ENCODE data around the gene PRR16.

DNA sequence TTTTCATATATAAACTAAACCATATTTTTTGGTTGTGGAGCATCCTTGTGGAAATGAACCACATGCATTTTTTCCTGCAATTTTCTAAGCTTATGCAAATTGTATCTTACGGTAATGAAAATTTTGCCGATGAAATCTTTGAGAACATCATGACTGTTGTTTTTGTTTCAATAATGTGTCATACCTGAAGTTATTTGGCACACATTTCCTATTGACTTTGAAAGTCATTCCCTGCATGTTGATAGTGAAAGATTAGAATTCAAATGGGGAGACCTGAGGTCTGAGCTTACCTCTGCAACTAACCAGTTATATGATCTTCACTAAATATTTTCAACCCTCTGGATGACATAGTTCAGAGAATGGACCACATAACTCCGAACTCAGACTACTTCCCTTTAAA lies 88.5 kb downstream of the PRR16 start:
- TF ChIP-seq, protein P1, sequence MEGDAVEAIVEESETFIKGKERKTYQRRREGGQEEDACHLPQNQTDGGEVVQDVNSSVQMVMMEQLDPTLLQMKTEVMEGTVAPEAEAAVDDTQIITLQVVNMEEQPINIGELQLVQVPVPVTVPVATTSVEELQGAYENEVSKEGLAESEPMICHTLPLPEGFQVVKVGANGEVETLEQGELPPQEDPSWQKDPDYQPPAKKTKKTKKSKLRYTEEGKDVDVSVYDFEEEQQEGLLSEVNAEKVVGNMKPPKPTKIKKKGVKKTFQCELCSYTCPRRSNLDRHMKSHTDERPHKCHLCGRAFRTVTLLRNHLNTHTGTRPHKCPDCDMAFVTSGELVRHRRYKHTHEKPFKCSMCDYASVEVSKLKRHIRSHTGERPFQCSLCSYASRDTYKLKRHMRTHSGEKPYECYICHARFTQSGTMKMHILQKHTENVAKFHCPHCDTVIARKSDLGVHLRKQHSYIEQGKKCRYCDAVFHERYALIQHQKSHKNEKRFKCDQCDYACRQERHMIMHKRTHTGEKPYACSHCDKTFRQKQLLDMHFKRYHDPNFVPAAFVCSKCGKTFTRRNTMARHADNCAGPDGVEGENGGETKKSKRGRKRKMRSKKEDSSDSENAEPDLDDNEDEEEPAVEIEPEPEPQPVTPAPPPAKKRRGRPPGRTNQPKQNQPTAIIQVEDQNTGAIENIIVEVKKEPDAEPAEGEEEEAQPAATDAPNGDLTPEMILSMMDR (IDR thresholded peaks at IDR 0.05): no peak
- TF ChIP-seq, protein P2, sequence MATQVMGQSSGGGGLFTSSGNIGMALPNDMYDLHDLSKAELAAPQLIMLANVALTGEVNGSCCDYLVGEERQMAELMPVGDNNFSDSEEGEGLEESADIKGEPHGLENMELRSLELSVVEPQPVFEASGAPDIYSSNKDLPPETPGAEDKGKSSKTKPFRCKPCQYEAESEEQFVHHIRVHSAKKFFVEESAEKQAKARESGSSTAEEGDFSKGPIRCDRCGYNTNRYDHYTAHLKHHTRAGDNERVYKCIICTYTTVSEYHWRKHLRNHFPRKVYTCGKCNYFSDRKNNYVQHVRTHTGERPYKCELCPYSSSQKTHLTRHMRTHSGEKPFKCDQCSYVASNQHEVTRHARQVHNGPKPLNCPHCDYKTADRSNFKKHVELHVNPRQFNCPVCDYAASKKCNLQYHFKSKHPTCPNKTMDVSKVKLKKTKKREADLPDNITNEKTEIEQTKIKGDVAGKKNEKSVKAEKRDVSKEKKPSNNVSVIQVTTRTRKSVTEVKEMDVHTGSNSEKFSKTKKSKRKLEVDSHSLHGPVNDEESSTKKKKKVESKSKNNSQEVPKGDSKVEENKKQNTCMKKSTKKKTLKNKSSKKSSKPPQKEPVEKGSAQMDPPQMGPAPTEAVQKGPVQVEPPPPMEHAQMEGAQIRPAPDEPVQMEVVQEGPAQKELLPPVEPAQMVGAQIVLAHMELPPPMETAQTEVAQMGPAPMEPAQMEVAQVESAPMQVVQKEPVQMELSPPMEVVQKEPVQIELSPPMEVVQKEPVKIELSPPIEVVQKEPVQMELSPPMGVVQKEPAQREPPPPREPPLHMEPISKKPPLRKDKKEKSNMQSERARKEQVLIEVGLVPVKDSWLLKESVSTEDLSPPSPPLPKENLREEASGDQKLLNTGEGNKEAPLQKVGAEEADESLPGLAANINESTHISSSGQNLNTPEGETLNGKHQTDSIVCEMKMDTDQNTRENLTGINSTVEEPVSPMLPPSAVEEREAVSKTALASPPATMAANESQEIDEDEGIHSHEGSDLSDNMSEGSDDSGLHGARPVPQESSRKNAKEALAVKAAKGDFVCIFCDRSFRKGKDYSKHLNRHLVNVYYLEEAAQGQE (IDR thresholded peaks at IDR 0.05; ENCODE audit: insufficient read depth in 1 of 2, low read depth in 2 of 2, low read length in 1 of 2): no peak
- TF ChIP-seq POLR2AphosphoS5 (IDR thresholded peaks at IDR 0.05; ENCODE audit: low read depth, low read length): no peak

Measured in Panc1 (cell line).